ENCODE data around the gene ZNF532.

ZNF532 gene

GRCh38 chr18:58947136-58947732 lies 82.6 kb downstream of the ZNF532 start:
- TF ChIP-seq SIN3A (IDR thresholded peaks at IDR 0.05; ENCODE audit: borderline replicate concordance, insufficient read depth, low read length) (no peak), REST (IDR thresholded peaks at IDR 0.05; ENCODE audit: insufficient read depth in 1 of 2, low read depth in 2 of 2, low read length in 2 of 2) (no peak), POLR2AphosphoS5 (IDR thresholded peaks at IDR 0.05; ENCODE audit: low read depth, low read length) (no peak), FOXP2 (optimal IDR thresholded peaks at IDR 0.05; ENCODE audit: borderline replicate concordance, extremely low read depth, extremely low read length, insufficient read depth) (no peak), TAF1 (IDR thresholded peaks at IDR 0.05; ENCODE audit: borderline replicate concordance, insufficient read depth, low read length) (no peak)

DNA sequence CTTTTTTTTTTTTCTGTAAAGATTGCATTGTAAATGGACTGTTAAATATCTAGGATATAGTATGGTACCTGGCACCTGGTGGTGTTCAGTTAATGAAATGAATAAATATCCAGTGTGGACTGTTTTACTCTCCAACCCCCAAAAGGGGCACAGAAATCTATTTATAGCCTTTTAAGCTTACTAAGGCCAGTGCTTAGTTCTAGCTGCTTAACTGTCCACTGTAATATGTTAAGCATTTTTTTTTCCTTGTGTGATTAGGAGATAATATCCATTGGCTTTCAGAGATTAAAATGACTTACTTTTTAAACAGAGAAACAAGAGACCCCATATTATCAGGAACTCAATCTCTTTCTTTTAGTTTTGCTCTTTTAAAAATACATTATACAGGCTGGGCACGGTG lies 84.4 kb downstream of the ZNF532 start:
- TF ChIP-seq FOXP2 (optimal IDR thresholded peaks at IDR 0.05; ENCODE audit: borderline replicate concordance, extremely low read depth, extremely low read length, insufficient read depth) (no peak), POLR2AphosphoS5 (IDR thresholded peaks at IDR 0.05; ENCODE audit: low read depth, low read length) (no peak), REST (IDR thresholded peaks at IDR 0.05; ENCODE audit: insufficient read depth in 1 of 2, low read depth in 2 of 2, low read length in 2 of 2) (no peak), TAF1 (IDR thresholded peaks at IDR 0.05; ENCODE audit: borderline replicate concordance, insufficient read depth, low read length) (no peak), SIN3A (IDR thresholded peaks at IDR 0.05; ENCODE audit: borderline replicate concordance, insufficient read depth, low read length) (no peak)

- no peak for TF ChIP-seq SIN3A (IDR thresholded peaks at IDR 0.05; ENCODE audit: borderline replicate concordance, insufficient read depth, low read length)
- TF ChIP-seq FOXP2 (optimal IDR thresholded peaks at IDR 0.05; ENCODE audit: borderline replicate concordance, extremely low read depth, extremely low read length, insufficient read depth): no peak
- TF ChIP-seq POLR2AphosphoS5 (IDR thresholded peaks at IDR 0.05; ENCODE audit: low read depth, low read length): no peak
- no peak for TF ChIP-seq TAF1 (IDR thresholded peaks at IDR 0.05; ENCODE audit: borderline replicate concordance, insufficient read depth, low read length)
- no peak for TF ChIP-seq REST (IDR thresholded peaks at IDR 0.05; ENCODE audit: insufficient read depth in 1 of 2, low read depth in 2 of 2, low read length in 2 of 2)
Measured at GRCh38 chr18:58951986-58952702, 87.5 kb downstream of the ZNF532 start.

GRCh38 chr18:58952858-58953257 lies 88.2 kb downstream of the ZNF532 start:
- TF ChIP-seq REST (IDR thresholded peaks at IDR 0.05; ENCODE audit: insufficient read depth in 1 of 2, low read depth in 2 of 2, low read length in 2 of 2) (no peak), POLR2AphosphoS5 (IDR thresholded peaks at IDR 0.05; ENCODE audit: low read depth, low read length) (no peak), TAF1 (IDR thresholded peaks at IDR 0.05; ENCODE audit: borderline replicate concordance, insufficient read depth, low read length) (no peak), SIN3A (IDR thresholded peaks at IDR 0.05; ENCODE audit: borderline replicate concordance, insufficient read depth, low read length) (no peak), FOXP2 (optimal IDR thresholded peaks at IDR 0.05; ENCODE audit: borderline replicate concordance, extremely low read depth, extremely low read length, insufficient read depth) (no peak)
